NCI-H460 (cell line): ENCODE measurements around the gene IL25. TPM values are rescaled to one million over a fixed set of nuclear protein-coding genes. Genes with fewer than 3 reads are reported as not detected.
"Not testable (repeated sequence)": the region's sequence is repeated elsewhere in the genome, so short reads cannot be mapped to it uniquely, and the experiment has no call there.

Experiments used
- DNase-seq: peaks from one replicate; pipeline ENCODE4 v3.0.0-alpha.2; 2016; ENCODE audit warnings: low read depth; ENCODE audit errors: extremely low read depth
- total RNA-seq: library from RNA; depleted of rRNA; stranded (reverse); fragments of >200 nt; shearing (Covaris generic); gene quantifications from 2 replicates; pipeline ENCODE4 v1.2.3, GENCODE V29; 2014

Gene IL25
- total RNA-seq, 1 experiment from 2014 or later, result not detected

DNA sequence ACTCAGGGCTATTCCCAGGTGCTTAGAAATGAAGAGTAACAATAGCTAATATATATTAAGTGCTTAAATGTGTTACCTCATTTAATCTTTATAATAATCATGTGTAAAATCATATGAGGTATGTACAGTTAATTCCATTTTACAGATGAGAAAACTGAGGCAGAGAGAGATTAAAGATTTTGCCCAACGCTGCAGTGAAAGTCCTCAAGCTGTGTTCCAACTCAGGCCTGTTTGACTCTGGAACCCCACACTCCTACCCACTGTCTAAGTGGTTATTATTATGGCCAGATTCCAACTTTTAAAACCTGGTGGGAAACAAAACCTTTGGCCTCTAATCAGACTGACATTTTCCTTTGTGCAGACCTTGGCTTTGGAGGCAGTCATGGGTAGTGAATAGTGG is 14.4 kb downstream of the IL25 start:
- DNase-seq, result no peak

DNA sequence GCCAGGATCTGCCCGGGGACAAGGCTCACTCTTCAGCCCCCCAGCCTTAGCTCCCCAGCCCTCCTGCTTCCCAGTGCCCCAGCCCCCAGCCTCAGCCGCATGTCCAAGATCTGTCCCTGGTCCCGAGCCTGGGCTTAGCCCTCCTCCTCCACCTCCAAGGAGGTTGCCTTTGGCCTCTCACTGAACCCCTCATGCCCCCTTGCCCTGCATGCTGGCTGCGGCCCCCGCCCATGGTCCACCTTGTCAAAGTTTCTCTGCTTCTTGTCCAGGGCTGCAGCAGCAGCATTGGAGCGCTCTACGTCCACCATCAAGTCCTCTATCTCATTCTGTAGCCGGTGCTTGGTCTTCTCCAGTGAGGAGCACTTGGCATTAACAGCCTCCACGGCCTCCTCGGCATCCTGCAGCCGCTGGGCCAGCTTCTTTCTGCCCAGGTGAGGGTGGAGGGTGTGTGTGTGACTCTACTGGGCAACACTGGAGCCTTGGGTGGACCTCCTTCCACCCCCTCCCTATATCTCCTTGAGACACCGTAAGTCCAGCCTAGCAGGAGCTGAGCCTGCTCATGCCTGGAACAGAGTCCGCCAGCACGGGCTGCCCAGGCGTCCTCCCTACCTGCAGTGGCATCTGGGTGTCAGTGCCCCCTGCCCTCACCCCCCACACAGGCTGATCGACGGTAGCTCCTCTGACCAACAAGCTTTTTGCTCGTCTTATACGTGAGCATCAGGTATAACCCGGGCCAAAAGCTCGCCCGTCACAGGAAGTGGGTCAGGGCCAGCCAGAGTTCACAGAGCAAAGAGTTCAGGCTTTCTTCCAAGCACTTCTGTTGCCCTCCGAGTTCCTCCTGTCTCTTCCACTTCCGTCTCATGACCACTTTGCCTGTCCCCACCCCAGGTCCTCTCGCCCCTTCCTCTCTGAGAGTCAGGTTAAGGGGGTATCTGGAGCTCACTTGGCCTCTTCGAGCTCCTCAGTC is 15.6 kb downstream of the IL25 start:
- DNase-seq, result no peak

DNA sequence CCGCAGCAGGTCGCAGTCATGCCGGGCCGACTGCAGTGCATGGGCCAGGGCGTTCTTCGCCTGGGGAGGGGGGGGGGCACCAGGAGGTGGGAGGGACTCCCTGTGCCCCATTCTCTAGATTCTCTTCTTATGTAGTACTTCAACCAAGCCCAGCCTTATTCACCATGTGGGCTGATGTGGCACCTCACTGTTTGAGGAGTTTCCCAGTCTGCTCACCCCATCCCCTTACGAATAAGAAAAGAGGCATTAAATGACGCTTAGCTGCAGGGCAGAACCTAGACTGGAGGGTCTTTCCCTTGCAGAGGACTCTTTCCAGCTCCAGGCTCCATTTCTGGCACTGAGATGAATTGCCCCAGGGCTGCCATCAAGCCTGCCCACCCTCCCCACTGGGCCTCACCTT is 16.4 kb downstream of the IL25 start:
- no peak for DNase-seq

DNA sequence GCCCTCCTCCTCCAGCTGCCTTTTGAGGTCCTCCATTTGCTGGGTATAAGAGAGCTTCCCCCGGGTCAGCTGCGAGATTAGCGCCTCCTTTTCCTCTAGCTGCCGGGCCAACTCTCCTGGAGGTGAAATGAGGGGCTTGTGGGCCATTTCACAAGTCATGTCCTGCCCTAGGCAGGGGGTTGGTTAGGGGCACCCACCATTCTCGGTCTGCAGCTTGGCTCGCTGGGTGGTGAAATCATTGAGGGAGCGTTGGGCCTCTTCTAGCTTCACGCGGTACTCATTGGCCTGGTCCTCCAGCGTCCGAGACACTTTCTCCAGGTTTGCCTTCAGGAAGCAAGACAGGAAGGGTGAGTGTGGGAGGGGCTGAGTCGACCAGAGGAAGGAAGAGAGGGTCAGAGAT is 16.8 kb downstream of the IL25 start:
- DNase-seq, result no peak

DNA sequence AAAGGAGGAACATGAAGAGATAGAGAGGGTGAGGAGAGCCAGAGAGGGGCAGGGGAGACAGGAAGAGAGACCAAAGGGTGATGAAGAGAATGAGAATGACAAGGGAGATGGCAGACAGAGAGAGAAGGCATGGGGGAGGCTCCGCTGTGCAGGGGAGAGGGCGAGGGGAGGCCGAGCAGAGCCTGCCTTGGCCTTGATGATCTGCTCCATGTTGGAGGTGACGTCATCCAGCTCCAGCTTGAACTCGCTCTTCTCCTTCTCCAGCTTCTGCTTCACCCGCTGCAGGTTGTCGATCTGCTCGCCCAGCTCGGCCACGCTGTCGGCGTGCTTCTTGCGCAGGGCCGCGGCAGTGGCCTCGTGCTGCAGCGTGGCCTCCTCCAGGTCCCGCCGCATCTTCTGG is 17.3 kb downstream of the IL25 start:
- DNase-seq, result not testable (repeated sequence)

DNA sequence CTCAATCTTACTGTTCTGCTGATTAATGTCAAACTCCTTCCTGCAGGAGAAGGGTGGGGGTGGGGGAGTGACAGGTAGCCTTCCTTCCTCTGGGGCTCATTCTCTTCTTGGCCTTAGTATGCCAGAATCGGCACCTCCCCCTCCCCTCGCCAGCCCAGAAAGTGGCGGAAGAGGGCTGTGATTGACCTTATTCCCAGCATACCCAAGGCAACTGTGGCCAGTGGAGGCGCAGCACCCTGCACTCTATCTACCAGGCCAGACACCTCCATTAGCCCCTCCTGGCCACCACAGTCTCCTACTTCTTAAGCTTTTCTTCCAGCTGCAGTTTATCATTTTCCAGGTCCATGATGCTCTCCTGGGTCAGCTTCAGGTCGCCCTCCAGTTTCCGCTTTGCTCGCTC is 20.0 kb downstream of the IL25 start:
- DNase-seq, result no peak

DNA sequence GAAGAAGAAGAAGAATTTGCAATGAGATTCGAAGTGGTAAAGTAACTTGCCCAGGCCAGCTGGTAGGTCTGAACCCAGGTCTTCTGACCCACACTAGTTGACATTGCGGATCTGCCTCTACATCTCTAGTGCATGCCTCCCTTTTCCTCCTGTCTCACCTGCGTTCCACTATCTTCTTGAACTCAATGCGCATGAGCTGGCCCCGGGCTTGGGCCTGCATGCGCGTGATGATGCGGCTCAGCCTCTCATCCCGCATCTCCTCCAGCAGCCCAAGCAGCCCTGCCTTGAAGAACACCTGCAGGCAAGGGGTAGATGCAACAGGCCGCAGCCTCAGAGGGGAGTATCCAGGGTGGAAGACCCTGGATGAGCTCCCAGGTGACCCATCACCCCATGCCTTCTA is 23.5 kb downstream of the IL25 start:
- DNase-seq, result no peak

DNA sequence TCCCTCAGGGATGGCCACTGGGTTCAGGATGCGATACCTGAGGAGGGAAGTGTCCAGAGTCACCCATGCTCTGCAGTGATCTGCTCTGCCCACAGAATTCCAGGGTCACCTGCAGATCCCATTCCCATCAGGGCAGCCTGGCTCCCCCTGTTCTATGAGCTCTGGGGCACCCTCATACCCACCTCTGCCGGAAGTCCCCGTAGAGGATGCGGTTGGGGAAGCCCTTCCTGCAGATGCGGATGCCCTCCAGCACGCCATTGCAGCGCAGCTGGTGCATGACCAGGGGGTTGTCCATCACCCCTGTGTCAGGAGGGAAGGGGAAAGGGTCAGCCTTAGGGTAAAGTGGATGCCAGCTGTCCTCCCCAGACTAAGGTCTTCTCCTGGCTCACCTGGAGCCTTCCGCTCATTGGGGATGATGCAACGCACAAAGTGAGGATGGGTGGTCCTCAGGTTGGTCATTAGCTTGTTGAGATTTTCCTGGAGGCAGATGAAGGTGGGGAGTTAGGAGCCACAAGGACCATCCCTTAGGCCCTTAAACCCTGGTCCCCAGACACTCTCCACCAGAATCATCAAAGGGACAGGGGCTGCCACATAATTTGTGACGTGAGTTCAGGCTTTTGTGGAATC is 24.3 kb downstream of the IL25 start:
- no peak for DNase-seq

DNA sequence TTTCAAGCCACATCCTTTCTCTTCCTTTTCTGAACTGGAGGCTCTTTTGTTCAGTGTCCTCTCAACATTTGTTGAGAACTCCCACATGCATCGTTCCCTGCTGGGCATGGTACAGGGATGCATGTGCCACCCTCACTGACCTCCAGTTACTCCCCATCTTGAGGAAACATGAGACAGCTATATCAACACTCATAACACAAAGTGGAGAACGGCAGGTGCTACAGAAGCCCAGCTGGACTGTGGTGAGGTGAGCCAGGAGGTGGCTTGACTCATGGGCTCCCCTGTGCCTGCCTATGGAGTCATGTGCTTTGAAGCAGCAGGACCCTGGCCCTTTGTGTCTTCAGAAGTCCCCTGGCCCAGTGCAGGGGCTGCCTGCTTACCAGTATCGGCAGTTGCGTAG is 25.7 kb downstream of the IL25 start:
- no peak for DNase-seq

DNA sequence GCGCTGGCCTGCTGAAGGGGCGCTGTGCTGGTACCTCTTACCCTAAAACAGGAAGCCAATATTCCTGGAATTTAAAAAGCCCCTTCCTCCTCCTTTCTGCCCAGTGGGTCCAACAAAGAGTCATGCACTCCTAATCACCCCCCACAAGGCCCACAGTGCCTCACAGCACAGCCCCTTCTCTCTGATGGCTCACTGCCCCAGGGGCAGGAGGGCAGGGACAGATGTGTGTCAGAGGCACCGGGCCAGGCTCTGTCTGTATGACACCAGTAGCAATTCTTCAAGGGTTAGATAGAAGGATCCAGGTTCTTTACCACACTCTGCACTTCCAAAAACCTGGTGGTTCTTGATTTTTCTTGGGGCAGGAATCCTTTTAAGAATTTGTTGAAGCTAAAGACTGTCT is 26.5 kb downstream of the IL25 start:
- DNase-seq, result no peak

DNA sequence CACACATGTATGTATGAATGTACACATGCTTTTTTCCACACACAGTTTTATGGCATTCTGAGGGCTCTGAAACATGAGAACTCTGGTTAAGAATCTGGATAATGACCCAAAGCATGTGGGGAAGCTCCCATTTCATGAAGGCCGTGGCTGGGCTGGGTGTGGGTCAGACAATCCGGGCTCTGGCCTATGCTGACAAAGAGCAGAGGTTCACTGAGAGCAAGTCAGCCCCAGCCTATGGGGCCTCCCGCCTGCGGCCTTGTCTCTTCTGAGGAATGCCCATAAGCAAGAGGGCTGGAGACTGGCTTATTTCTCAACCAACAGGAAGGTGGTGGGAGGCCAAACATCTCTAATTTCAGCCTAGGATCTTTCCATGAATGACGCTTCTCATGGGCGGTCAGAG is 27.0 kb downstream of the IL25 start:
- no peak for DNase-seq

DNA sequence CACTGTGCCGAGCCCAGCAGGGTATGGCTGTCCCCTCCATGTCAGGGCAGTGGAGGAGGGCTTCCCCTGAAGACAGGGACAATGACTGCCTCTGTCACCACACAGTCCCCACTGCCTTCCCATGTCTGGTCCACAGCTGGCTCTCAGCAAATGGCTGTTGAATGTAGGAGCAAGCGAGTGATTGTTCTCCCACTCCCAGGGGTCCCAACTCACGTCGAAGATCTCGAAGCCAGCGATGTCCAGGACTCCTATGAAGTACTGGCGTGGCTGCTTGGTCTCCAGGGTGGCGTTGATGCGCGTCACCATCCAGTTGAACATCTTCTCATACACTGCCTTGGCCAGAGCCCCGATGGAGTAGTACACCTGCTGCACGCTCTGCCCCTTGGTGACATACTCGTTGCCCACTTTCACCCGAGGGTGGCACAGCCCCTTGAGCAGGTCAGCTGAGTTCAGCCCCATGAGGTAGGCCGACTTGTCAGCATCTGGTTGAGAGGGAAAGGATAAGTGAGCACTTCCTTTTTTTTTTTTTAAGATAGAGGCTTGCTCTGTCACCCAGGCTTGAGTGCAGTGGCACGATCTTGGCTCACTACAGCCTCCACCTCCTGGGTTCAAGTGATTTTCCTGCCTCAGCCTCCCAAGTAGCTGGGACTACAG is 28.0 kb downstream of the IL25 start:
- DNase-seq, result not testable (repeated sequence)

DNA sequence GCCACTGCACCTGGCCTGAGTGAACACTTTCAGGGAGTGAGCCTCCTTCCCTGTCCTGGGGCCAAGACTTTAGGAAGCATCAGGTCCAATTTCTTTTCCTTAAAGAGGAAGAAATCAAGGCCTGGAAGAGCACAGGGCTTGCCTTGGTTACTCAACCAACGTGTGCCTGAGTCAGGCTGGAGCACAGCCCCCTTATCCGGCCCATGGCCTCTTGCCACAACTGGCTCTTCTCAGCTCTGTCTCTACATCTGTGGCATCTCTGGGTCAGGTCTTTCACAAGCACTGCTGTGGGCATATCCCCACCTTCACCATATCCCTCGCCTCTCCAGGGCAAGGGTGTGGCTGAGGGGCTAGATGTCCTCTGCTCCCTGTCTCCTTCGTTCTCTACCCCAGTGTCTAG is 28.7 kb downstream of the IL25 start:
- no peak for DNase-seq

DNA sequence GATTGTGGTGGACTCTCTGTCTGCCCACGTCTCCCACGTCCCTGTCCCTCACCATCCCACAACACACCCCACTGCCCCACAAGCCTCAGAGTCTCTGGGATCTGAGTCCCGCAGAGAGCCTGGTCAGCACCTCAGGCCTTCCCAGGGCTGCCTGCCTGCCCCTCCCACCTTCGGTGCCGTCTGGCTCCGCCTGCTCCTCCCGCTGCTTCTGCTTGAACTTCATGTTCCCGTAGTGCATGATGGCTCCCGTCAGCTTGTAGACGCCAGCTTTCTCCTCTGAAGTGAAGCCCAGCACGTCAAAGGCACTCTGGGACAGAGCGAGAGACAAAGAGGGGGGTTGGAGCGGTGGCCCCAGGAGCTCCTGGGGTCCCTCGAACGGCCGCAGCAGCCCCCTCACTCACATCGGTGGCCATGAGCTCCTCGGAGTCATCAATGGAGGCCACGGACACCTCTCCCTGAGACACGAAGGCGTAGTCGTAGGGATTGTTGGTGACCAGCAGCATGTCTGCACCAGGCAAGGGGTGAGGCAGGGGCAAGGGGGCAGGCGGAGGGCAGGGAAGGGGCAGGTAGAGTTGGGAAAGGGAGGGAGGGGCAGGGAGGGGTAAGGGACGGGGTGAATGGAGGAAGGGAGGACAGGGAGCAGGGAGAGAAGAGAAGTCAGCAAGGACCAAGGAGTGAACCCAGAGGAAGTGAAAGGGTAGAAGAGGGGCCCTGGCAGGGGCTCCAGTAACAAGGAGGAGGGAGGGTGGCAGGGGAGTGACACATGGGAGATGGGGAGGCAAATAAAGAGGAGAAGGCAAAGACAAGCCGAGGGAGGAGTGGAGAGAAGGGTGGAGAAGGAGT is 29.9 kb downstream of the IL25 start:
- no peak for DNase-seq

DNA sequence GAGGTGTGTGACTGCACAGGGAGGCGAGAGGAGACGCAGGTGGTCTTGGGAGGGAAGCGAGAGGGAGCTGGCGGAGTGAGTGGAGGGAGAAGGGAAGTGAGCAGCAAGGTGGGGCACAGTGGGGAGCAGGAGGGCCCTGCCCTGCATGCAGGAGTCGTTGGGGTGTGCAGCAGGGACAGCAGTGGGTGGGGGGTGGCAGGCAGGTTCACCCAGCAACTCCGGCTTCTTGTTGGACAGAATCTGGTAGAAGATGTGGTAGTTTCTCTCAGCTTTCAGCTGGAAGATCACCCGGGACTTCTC is 30.5 kb downstream of the IL25 start:
- DNase-seq, result no peak

DNA sequence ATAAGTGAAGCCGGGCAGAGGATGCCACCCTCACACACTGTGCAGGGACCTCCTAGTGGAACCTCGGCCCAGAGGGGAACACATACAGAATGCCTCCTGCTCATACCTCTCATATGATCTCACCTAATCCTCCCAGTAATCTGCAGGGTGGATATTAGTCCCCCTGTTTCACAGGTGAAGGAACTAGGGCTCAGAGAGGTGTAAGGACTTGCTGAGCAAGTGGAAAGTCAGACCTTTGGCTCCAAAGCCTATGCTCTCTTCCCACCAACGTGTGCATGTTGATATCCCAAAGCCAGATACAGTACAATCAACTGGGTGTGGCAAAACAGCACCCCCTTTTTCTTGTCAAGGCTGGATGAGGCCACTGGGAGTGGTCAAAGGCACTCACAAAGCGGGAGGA is 31.3 kb downstream of the IL25 start:
- DNase-seq, result no peak

DNA sequence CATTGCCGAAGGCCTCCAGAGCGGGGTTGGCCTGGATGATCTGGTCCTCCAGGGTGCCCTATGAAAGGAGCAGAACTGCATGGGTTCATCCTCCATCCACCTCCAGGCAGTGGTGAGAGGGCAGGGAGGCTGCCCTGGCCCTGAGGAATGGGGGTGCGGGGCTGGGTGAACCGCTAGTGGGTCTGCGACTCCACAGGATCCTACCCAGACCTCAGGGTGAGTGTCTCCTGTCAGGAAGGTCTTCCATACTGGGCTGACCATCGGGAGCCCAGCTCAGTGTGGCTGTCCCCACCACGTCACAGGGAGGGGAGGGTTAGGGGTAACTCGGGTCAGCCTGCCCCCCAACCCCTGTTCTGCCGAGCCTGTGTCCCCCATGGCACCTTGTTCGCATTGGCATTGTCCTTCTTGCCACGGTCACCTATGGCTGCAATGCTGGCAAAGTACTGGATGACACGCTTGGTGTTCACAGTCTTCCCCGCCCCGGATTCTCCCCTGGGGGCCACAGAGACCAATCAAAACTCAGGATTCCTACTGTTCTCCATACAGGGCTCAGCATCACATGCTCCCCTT is 31.8 kb downstream of the IL25 start:
- no peak for DNase-seq

DNA sequence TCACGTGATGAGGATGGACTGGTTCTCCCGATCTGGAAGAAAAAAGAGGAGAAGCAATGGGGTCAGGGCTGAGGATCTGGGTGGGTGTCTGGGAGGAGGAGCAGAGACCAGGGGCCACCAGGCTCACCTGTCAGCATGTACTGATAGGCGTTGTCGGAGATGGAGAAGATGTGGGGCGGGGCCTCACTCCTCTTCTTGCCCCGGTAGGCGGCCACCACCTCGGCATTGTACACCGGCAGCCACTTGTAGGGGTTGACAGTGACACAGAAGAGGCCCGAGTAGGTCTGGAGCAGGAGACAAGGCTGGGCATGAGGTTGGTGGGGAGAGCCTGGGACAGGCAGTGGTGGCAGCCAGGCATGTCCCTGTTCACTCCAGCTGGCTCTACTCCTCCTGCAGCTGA is 32.5 kb downstream of the IL25 start:
- no peak for DNase-seq

DNA sequence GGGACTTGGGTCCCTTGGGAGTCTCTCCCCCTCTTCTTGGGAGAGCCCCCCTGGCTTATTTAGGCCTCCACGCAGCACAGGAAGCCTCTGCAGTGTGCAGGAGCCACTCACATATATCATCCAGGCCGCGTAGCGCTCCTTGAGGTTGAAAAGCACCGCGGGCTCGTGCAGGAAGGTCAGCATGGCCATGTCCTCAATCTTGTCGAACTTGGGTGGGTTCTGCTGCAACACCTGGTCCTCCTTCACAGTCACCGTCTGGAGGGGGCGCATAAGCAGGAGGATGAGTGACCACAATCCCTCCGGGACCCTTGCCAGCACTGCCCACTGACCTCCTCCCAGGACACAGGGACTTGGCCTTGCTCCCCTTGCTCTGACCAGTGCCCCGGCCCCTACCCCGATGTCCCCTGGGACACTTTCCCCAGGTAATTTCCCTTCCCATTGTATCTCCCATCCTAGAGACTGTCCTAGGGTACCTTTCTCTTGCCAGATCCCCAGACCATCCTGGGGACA is 33.0 kb downstream of the IL25 start:
- DNase-seq, result no peak

DNA sequence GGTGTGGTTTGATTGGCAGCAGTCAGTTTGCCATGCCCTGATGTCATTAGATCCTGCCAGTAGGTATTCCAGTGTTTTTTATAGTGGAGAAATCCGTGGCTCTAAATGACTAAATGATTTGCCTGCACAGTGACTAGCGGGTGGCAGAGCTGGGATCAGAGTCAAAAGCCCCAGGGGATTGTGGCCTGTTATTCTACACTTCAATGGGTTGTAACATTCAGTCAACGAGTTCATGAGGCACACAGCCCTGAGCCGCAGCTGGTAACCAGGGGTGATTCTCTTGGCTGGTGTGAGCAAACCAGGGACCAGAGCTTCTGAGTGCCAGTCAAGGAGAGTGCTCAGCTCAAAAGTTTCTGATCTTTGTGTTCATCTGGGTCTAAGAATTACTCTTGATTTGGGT is 33.6 kb downstream of the IL25 start:
- DNase-seq, result no peak
